HG02571 (cell line): Measurements from ENCODE around the gene FAM111B.
"Not testable (repeated sequence)": the region's sequence is repeated elsewhere in the genome, so short reads cannot be mapped to it uniquely, and the experiment has no call there.

ENCODE experiments used
- ATAC-seq: cut with Tn5 transposase; IDR thresholded peaks from one replicate; pipeline ENCODE4 v1.9.1; 2021; ENCODE audit warnings: mild to moderate bottlenecking, moderate library complexity; ENCODE audit not compliant: unreplicated experiment

FAM111B gene

GRCh38 chr11:59106363-59107336 lies at the start of gene FAM111B:
TSS of gene FAM111B (plus strand) at chr11:59107237. CDS start at chr11:59109626, 2,389 bp downstream.
- ATAC-seq: peak; percentile 66

DNA sequence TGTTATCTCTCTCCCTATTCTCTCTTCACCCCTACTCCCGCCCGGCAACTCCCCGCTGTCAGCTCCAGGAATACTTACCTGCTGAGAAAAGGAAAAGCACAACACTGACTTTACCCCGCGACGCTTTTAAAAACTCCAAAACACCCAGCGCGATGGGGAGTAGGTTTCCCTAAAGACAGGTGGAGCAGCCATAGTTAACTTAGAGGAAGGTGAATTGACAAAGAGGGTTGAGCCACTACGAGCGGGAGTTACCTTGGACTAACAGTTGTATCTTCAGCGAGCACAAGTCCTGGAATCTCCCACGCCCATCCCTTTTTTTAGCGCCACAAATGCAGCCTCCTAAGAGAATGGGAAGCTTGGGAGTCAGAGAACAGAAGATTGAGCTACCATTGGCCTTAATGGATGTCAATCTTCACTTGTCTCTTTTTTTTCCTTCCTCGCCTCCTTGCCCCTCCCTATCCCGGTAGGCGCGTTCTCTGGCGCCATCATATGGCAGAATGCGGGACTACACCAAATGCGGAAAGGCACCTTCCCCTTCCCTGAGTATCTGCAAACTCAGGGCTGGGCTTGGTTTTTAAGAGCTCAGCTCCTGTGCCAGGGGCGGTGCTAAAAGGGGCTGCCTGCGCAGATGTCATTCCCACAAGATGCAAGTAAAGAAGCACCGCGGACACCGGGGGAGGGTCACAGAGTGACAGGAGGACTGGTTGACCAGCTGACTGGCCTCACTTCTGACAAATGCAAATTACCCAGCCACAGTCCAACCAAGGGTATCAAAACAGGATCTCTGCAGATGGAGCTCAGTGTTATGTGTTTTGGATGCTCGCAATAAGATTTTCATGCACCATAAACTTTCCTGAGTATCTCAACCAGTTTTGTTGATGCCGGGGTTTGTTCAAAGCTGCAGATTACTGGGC lies 48.7 kb upstream of the FAM111B start:
- peak; percentile 88 for ATAC-seq

GRCh38 chr11:59060096-59060495 lies 46.9 kb upstream of the FAM111B start:
- not testable (repeated sequence) for ATAC-seq

- ATAC-seq: no peak
Measured at GRCh38 chr11:59062602-59063529, 44.2 kb upstream of the FAM111B start.

DNA sequence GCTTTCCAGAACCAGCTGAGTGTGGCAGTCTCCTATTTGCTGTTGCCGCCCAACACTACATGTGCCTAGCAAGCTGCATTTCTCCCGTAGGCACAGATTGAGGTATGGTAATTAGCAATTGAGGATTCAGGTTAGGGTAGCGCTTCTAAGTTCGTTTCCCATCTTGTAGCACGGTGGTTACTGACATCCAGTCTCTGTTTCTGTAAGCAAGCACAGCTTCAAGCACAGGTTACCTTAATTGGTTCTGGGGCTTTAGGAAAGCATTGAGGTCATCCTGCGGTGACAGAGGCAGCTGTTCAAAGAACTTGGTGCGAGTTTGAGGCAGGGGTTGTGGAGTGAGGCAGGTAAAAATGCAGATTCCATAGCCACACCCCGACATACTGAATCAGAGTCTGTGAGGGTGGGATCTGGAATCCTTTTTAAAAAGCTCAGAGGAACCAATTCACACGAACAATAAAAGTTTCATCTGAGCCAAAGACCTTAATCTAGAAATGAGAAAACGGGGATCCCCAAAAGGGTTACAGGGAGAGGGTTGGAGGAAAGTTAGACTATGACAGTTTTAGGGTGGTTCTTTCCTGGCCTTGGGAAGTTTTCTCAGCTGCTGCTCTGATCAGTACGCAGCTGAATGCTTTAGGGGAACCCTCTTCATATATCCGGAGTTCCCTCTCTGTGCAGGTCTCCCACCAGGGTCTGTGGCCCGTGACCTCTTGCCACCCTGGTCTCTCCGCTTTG lies 42.9 kb upstream of the FAM111B start:
- ATAC-seq: peak; percentile 81

- no peak for ATAC-seq
Measured at GRCh38 chr11:59069087-59069486, 38.0 kb upstream of the FAM111B start.

- no peak for ATAC-seq
Measured at GRCh38 chr11:59076876-59077571, 30.0 kb upstream of the FAM111B start.

DNA sequence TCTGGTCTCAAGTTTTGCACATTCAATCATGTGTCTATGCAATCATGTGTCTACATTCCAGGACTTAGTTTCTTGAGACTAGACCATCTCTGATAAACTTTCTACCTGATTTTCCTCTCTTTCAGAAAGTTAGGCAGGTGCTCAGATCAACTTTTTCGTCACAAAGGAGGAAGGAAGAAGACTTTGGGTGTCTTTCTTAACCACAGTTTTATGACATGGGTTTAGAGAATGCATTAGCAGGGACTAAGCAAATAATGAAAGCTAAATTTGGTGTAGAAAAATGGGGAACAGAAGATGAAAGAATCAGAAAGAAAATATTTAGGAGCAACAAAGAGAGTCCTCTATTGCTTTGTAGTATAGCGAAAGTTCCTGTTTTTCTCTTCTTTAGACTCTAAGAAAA lies 28.6 kb upstream of the FAM111B start:
- ATAC-seq: no peak

DNA sequence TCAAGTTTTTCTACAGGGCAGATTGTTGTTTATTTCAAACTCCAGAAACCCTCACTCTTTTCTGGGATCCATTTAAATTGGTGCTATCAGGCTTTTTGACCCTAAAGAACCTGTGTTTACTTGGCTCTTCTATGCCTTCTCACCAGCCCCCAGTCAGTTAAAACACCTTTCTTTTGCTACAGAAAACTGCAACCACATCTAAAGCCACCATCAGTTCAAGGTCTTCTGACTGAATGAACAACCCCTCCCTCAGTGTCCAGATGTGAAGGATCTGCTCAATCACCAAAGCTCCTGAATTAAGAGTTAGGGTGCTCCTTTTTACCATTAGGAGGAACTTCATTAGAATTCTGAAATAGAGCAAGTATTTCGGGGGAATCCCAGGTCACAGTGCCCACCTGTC lies 28.0 kb upstream of the FAM111B start:
- ATAC-seq: no peak

GRCh38 chr11:59080421-59080820 lies 26.6 kb upstream of the FAM111B start:
- ATAC-seq: not testable (repeated sequence)

DNA sequence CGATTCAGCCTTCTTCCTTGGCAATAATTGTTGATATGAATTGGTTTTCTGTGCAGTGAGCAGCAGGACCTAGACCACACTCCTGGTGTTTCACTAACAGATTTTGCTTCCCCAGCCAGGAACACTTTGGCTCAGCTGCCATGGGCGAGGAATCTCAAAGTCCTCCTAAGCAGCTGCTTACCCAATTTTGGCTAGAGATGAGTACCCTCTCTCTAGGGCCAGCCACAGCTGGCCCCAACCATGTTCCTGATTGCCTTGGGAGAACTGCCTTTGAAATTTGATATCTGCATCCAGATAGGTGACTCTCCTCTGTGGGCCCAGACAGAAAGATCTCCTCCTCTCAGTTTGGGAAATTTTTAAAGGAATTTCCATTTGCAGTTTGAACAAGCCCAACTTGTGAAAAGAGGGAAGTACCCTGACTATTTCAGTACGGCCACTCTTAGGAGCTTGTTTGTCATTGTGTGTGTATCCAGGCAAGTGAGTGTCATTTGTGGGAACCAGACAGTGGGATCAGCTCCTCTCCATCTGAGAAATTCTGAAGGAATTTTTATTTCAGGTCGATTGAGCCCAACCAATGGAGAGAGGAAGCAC lies 25.5 kb upstream of the FAM111B start:
- ATAC-seq: not testable (repeated sequence)

- ATAC-seq: not testable (repeated sequence)
Measured at GRCh38 chr11:59086007-59086406, 21.0 kb upstream of the FAM111B start, which contains the start of gene GLYATL1B. TSS of gene GLYATL1B (plus strand) at chr11:59086307. CDS start at chr11:59086307, 0 bp downstream.

GRCh38 chr11:59088162-59088561 lies 18.9 kb upstream of the FAM111B start:
- ATAC-seq: no peak

DNA sequence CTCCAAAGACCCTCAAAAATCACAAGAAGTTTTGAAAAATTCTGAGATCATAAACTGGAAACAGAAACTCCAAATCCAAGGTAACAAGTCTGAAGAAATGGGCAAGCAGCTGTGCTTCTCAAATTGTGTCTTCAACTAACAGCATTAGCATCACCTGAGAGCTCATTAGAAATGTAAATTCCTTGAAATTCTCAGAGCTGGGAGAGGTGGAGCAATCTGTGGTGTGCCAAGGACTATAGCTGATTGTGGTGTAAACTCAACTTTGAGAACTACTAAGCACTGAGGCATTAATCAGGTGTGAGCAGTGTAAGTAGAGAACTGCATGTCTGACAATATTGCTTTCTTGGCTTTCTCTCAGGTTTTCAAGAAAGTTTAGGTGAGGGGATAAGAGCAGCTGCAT lies 13.5 kb upstream of the FAM111B start:
- ATAC-seq: not testable (repeated sequence)

- ATAC-seq: peak; percentile 74
Measured at GRCh38 chr11:59095225-59095624, 11.8 kb upstream of the FAM111B start.

DNA sequence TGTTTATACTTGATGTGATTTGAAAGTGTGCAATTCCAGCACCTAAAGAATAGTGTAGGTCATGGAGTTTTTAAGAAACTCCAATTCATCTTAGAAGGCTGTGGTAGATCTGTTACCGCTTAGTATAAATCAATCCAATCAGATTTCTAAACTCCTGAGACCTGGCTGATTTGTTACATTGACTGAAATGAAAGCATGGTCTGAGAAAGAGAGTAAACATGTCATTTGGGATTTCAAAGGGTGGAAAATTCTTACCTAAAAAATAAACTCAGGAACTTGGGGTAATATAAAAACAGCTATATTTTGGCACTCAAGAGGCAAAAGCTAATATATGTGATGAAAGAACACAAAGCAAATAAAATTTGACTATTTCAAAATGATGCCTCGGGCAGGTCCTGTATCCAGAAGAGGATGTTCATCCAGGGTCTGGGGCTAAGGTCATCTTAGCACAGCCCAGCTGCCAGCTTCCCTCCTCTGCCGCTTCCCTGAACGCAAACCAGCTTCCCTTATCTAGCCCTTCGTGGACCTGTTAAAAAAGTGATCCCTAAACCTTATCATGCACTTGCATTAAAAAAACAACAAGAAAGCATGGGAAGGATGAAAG lies 11.0 kb upstream of the FAM111B start:
- ATAC-seq: not testable (repeated sequence)

- ATAC-seq: no peak
Measured at GRCh38 chr11:59097113-59097708, 9.8 kb upstream of the FAM111B start.

- not testable (repeated sequence) for ATAC-seq
Measured at GRCh38 chr11:59097938-59098337, 9.1 kb upstream of the FAM111B start.
